Endothelial cell (in vitro differentiated cells): ENCODE data around the gene SSH2. TPM values are rescaled to one million over a fixed set of nuclear protein-coding genes. Genes with fewer than 3 reads are reported as not detected.

ENCODE experiments used
- DNase-seq: peaks from one replicate; pipeline ENCODE4 v3.0.0; 2021; ENCODE audit warnings: low spot score
- H3K27ac Mint-ChIP-seq: one replicate; pipeline ENCODE4 v1.8.0; 2021; ENCODE audit warnings: mixed read lengths, inconsistent platforms; ENCODE audit not compliant: unreplicated experiment
- H3K27me3 Mint-ChIP-seq: one replicate; pipeline ENCODE4 v1.8.0; 2021; ENCODE audit warnings: mild to moderate bottlenecking, moderate library complexity, mixed read lengths, inconsistent platforms; ENCODE audit not compliant: unreplicated experiment
- H3K36me3 Mint-ChIP-seq: one replicate; pipeline ENCODE4 v1.8.0; 2021; ENCODE audit warnings: mild to moderate bottlenecking, low read depth, mixed read lengths, inconsistent platforms; ENCODE audit not compliant: unreplicated experiment
- H3K4me1 Mint-ChIP-seq: one replicate; pipeline ENCODE4 v1.8.0; 2021; ENCODE audit warnings: mild to moderate bottlenecking, mixed read lengths, inconsistent platforms; ENCODE audit not compliant: unreplicated experiment
- H3K4me3 Mint-ChIP-seq: one replicate; pipeline ENCODE4 v1.8.0; 2021; ENCODE audit warnings: mild to moderate bottlenecking, mixed read lengths, inconsistent platforms; ENCODE audit not compliant: unreplicated experiment
- H3K9me3 Mint-ChIP-seq: one replicate; pipeline ENCODE4 v1.8.0; 2021; ENCODE audit warnings: mixed read lengths, inconsistent platforms; ENCODE audit not compliant: unreplicated experiment
- total RNA-seq: library from RNA; stranded (reverse); fragmentation: NEBNext Ultra II Directional; extraction: Animal tissue kit (Norgen Biotek cat#: 25700); gene quantifications from one replicate; pipeline ENCODE4 v1.2.1, GENCODE V29; 2021; ENCODE audit not compliant: unreplicated experiment
- TF ChIP-seq, protein P1 (sequence below): fragments of 200-600 bp; sonication (generic); IDR thresholded peaks from one replicate; pipeline ENCODE4 v1.5.0; 2021; ENCODE audit warnings: antibody characterized with exemption; ENCODE audit not compliant: unreplicated experiment

Gene SSH2
- total RNA-seq, 1 donor from 2014 or later, result 81.2 TPM

DNA sequence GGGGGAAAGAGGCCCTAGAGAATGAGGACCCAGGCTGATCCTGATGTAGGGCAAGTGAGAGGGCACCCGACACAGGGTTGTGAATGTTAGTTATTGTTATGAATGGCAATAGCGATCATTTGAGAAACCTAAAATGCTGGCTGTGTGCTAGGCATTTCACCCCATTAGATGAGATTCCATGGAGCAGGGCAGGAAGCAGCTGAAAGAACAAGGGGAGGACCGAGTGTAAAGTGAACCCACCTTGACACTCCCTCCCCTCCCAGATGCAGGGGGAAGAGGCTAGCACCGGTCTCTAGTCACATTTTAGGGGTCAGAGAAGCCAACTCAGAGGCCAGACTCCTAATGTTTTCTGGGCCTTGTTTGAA, 306.8 kb downstream of the SSH2 start:
- peaks cover 7% of the 10 kb centered on the region for H3K36me3 Mint-ChIP-seq

DNA sequence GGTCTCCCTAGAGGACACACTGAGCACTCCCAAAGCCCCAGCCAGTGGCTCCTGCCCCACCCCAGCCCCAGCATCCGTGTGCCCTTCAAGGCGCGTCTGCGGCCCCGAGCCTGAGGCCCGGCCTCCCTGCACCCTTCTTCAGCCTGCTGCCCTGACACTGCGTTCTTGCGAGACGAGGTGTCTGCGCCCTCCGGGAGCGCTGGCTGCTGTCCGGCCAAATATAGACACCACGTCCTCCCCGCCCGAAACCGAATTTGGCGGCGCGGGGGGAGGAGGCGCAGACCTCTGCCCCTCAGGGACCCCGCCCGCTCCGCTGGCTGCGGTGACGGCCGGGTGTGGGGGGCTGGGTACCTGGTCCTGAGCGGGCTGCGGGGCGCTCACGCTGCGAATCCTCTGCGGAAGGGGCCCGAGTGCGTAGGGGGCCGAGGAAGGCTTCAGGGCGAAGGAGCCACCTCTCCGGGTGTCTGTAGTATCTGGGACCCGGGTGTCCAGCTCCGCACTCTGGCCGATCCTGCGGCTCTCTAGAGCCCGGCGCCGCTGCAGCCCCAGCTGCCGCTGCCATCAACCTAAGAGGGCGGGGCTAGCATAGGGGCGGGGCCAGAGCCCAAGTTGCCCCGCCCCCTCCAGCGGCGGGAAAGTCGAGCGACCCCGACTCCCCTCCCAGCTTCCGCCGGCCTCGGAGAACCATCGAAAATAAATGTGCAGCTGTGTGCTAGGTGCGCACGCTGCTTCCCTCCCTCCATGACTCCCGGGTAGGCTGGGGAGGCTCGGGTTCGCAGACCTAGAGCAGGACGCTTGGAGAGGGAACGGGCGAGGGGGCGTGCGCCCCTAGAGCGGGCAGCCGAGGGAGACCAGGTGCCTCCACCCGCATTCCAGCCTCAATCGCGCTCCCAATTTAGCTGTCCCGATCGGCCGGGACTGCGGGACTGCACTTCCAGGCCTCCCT, 307.4 kb downstream of the SSH2 start, which contains the start of gene CORO6:
CORO6 (minus strand) TSS at position 576 of the 946 bp plus-strand sequence. CDS start 1,491 bp downstream, outside the sequence.
- TF ChIP-seq, protein P1, sequence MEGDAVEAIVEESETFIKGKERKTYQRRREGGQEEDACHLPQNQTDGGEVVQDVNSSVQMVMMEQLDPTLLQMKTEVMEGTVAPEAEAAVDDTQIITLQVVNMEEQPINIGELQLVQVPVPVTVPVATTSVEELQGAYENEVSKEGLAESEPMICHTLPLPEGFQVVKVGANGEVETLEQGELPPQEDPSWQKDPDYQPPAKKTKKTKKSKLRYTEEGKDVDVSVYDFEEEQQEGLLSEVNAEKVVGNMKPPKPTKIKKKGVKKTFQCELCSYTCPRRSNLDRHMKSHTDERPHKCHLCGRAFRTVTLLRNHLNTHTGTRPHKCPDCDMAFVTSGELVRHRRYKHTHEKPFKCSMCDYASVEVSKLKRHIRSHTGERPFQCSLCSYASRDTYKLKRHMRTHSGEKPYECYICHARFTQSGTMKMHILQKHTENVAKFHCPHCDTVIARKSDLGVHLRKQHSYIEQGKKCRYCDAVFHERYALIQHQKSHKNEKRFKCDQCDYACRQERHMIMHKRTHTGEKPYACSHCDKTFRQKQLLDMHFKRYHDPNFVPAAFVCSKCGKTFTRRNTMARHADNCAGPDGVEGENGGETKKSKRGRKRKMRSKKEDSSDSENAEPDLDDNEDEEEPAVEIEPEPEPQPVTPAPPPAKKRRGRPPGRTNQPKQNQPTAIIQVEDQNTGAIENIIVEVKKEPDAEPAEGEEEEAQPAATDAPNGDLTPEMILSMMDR, result no peak
- DNase-seq, result peak; percentile 75
- Mint-ChIP-seq H3K27me3 (peaks cover 20% of the 10 kb centered on the region), H3K4me3 (peak within 1 kb of the TSS; percentile 73), H3K36me3 (peaks cover 7% of the 10 kb centered on the region), H3K9me3 (no peaks in the 10 kb centered on the region), H3K27ac (no peak within 1 kb of the TSS), H3K4me1 (peaks cover 6% of the 10 kb centered on the region)

More for the DNA sequence above, 306.8 kb downstream of the SSH2 start:
- no peaks in the 10 kb centered on the region for H3K9me3 Mint-ChIP-seq
- peaks cover 20% of the 10 kb centered on the region for H3K27me3 Mint-ChIP-seq
- TF ChIP-seq, protein P1, result no peak
- H3K27ac Mint-ChIP-seq, result no peak overlapping the region
- H3K4me1 Mint-ChIP-seq, result peaks cover 6% of the 10 kb centered on the region
- H3K4me3 Mint-ChIP-seq, result peak overlapping the region; percentile 16
- no peak for DNase-seq

DNA sequence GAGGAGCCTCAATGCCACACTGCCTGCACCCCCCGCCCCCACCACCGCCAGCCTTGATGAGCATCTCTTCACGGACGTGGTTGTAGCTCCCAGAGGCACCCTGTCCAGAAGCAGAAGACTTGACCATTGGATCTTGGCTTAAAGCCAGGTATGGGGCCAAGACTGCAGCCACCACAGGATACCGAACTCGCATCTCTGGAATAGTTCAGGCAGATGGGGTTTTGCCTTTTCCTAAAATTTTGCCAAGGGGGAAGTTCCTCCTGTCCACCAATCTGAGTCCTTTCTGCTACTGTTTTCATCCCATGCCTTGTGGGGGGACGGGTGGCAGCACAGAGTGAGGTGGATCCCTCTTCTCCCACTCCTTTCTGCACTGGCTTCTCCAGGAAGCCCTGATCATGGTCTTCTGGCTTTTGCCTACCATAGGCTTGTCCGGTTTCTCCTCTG, 308.3 kb downstream of the SSH2 start:
- H3K27ac Mint-ChIP-seq, result no peak overlapping the region
- no peaks in the 10 kb centered on the region for H3K9me3 Mint-ChIP-seq
- peaks cover 10% of the 10 kb centered on the region for H3K4me1 Mint-ChIP-seq
- H3K4me3 Mint-ChIP-seq, result peak overlapping the region; percentile 73
- no peak for DNase-seq
- peaks cover 7% of the 10 kb centered on the region for H3K36me3 Mint-ChIP-seq
- H3K27me3 Mint-ChIP-seq, result peaks cover 23% of the 10 kb centered on the region
- TF ChIP-seq, protein P1, result no peak

DNA sequence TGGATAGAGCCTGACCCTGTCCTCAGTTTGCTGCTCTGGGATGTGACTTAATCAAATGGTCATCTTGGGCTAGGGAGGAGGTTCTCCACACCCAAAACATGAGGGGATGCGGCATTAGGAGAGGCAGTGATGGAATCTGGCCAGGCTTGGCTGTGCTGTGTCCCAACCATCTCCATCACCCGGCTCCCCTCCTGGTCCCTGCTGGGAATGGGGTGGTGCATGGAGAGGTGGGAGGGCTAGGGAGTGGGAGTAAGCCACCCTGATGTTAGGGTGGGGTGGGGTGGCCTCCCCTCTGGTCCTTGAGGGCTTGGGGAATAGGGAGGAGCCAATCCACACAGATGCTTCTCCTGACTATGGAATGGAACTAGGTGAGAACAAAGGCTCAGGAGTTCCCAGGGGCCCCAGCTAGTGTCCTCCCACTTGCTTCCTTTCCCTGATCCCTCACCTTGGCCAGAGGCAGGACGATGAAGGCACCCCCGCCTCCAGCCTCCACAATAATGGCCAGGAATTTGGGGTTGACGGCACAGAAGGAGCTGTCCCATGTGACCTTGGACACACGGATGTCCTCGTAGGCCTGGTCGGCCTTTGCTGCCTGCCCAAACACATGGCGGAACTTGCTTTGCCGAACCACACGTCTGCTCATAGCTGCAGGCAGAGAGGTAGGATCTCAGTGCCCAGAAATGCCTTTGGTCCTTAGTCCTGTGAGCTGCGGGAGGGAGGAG, 309.1 kb downstream of the SSH2 start:
- Mint-ChIP-seq H3K9me3 (no peaks in the 10 kb centered on the region), H3K27me3 (peaks cover 29% of the 10 kb centered on the region), H3K4me1 (peaks cover 16% of the 10 kb centered on the region), H3K27ac (no peak overlapping the region), H3K36me3 (peaks cover 5% of the 10 kb centered on the region), H3K4me3 (no peak overlapping the region)
- TF ChIP-seq, protein P1, result no peak
- DNase-seq, result no peak
